ENCODE results near the gene NOL4.

NOL4 gene

DNA sequence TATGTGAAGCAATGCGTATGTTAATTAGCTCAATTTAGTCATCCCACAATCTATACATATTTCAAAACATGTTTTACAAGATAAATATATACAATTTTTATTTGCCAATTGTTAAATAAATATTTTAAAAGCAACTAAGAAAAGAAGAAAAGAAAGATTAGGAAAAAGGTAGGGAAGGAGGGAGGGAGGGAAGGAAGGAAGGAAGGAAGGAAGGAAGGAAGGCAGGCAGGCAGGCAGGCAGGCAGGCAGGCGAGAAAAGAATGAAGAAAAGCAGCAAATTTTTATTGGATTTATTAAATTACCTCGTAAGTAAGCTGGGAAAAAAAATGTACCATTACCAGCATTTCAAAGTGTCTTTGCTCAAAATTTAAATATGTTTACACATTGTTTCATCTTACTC lies 30.5 kb downstream of the NOL4 start:
- DNase-seq = no peak

DNA sequence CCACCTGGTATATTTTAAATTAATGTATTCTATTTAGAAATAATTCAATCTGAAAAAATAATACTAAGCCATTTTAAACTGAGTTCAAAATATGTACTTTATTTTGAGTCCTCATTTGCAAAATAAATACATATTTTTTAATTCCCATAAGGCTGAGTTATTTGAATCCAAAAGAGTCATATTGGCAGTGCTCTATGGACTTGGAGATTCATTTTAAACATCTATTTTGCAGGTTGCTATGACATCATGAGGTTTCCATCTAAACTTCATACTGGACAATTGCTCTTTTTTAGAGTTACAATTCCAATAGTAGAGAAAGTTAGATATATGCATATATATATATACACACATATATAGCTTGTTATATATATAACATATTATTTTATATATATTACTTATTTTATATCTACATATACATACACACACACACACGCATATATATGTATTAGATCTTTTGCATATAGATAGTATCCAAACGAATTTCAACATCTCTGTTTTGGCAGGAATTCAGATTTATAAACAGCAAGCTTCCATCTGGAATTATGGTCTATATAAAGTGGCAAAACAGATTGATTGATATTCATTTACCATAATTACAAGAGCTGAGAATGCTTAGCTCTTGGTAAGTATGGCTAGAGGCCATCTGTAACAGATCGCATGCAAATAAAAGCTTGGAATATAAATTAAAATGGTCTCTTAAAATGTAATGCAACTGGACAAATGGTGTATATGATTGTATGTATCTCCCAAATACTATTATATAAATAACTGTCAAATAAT lies 34.9 kb downstream of the NOL4 start:
- DNase-seq = no peak

Data from inflammatory macrophage treated with lipopolysaccharide for 1 hour (primary cell).